Neural cell (in vitro differentiated cells): ENCODE data around the gene TAF3.

ENCODE experiments used
- CTCF ChIP-seq: fragments of 450-650 bp; IDR thresholded peaks from 2 replicates; pipeline ENCODE4 v1.5.1; 2014; ENCODE audit warnings: antibody characterized with exemption, mild to moderate bottlenecking, moderate library complexity; ENCODE audit not compliant: poor library complexity, severe bottlenecking
- EP300 ChIP-seq: fragments of 450-650 bp; conservative IDR thresholded peaks from 2 replicates; pipeline ENCODE4 v1.6.1; 2014; ENCODE audit warnings: antibody characterized with exemption, mild to moderate bottlenecking, moderate library complexity; ENCODE audit not compliant: poor library complexity, severe bottlenecking
- EZH2 ChIP-seq: fragments of 200-600, 300-800 bp; shearing (Covaris generic), sonication (generic); IDR thresholded peaks from 2 replicates; pipeline ENCODE4 v1.6.1; 2014; ENCODE audit warnings: antibody characterized with exemption, low read length, borderline replicate concordance, mild to moderate bottlenecking; ENCODE audit not compliant: insufficient read depth, poor library complexity, severe bottlenecking
- MXI1 ChIP-seq: fragments of 450-650 bp; conservative IDR thresholded peaks from 2 replicates; pipeline ENCODE4 v1.6.1; 2014; ENCODE audit warnings: antibody characterized with exemption, mild to moderate bottlenecking; ENCODE audit not compliant: poor library complexity, severe bottlenecking
- POLR2AphosphoS5 ChIP-seq: IDR thresholded peaks from 2 replicates; pipeline ENCODE4 v1.6.1; 2012
- RAD21 ChIP-seq: fragments of 450-650 bp; conservative IDR thresholded peaks from 2 replicates; pipeline ENCODE4 v1.6.1; 2014; ENCODE audit warnings: antibody characterized with exemption, mild to moderate bottlenecking, moderate library complexity
- REST ChIP-seq: IDR thresholded peaks from 2 replicates; pipeline ENCODE4 v1.6.1; 2012; ENCODE audit warnings: borderline replicate concordance
- SMC3 ChIP-seq: fragments of 450-650 bp; conservative IDR thresholded peaks from 2 replicates; pipeline ENCODE4 v1.6.1; 2014; ENCODE audit warnings: antibody characterized with exemption, mild to moderate bottlenecking, moderate library complexity; ENCODE audit not compliant: poor library complexity
- TAF1 ChIP-seq: IDR thresholded peaks from 2 replicates; pipeline ENCODE4 v1.6.1; 2012; ENCODE audit warnings: low read depth

GRCh38 chr10:7901256-7901655 is 83.0 kb downstream of the TAF3 start:
- TF ChIP-seq EP300 (no peak), REST (no peak), EZH2 (no peak), POLR2AphosphoS5 (no peak), CTCF (no peak), SMC3 (no peak), RAD21 (no peak), TAF1 (no peak), MXI1 (no peak)
